ENCODE results near the gene ABCA10. TPM values are rescaled to one million over a fixed set of nuclear protein-coding genes. Genes with fewer than 3 reads are reported as not detected.

Gene ABCA10
- total and polyA plus RNA-seq, 2 of the 8 experiments (the other 6 are each of a cell fraction or from before 2014, with no cell fraction given): not detected

- no peak for TF ChIP-seq MAX (IDR thresholded peaks at IDR 0.05)
Observed at GRCh38 chr17:69175625-69176456, 52.8 kb downstream of the ABCA10 start (continued).
